Neural cell (in vitro differentiated cells): ENCODE results near the gene RAB1A. TPM values are rescaled to one million over a fixed set of nuclear protein-coding genes. Genes with fewer than 3 reads are reported as not detected.

Source experiments
- H2AFZ ChIP-seq: fragments of 200-600, 300-800 bp; sonication (generic), shearing (Covaris generic); 2 replicates; pipeline ENCODE4 v1.6.0; 2014; ENCODE audit warnings: low read depth, mild to moderate bottlenecking, antibody characterized with exemption, low read length, moderate library complexity
- H3F3A ChIP-seq: fragments of 200-600 bp; shearing (Covaris generic); 2 replicates; pipeline ENCODE4 v1.6.1; 2016; ENCODE audit warnings: mild to moderate bottlenecking, moderate library complexity, mixed read lengths, antibody characterized with exemption, low read length; ENCODE audit not compliant: insufficient read depth, poor library complexity, severe bottlenecking
- H3K27ac ChIP-seq: fragments of 200-600, 300-800 bp; sonication (generic), shearing (Covaris generic); 2 replicates; pipeline ENCODE4 v1.5.1; 2014; ENCODE audit warnings: mild to moderate bottlenecking, low read length, moderate library complexity
- H3K27me3 ChIP-seq: fragments of 300-800, 200-600 bp; sonication (generic), shearing (Covaris generic); 2 replicates; pipeline ENCODE4 v1.6.0; 2014; ENCODE audit warnings: mild to moderate bottlenecking, low read depth, low read length, moderate library complexity; ENCODE audit not compliant: insufficient read depth
- H3K36me3 ChIP-seq: fragments of 300-800, 200-600 bp; sonication (generic), shearing (Covaris generic); 2 replicates; pipeline ENCODE4 v1.5.1; 2014; ENCODE audit warnings: mild to moderate bottlenecking, antibody characterized with exemption, low read length, moderate library complexity; ENCODE audit not compliant: insufficient read depth
- H3K4me2 ChIP-seq: fragments of 300-800, 200-600 bp; sonication (generic), shearing (Covaris generic); 2 replicates; pipeline ENCODE4 v1.6.0; 2014; ENCODE audit warnings: mild to moderate bottlenecking, low read length
- H3K4me3 ChIP-seq: fragments of 300-800, 200-600 bp; sonication (generic), shearing (Covaris generic); 2 replicates; pipeline ENCODE4 v1.5.1; 2014; ENCODE audit warnings: mild to moderate bottlenecking, low read length, moderate library complexity
- H3K79me2 ChIP-seq: fragments of 200-600 bp; shearing (Covaris generic); replicated peaks from 2 replicates; pipeline ENCODE4 v1.6.0; 2014; ENCODE audit warnings: mild to moderate bottlenecking, low read length, moderate library complexity; ENCODE audit not compliant: insufficient read depth
- H3K9ac ChIP-seq: fragments of 300-800, 200-600 bp; sonication (generic), shearing (Covaris generic); 2 replicates; pipeline ENCODE4 v1.6.1; 2016; ENCODE audit warnings: mild to moderate bottlenecking, low read length, mixed read lengths
- H3K9me2 ChIP-seq: fragments of 200-600 bp; shearing (Covaris generic); 2 replicates; pipeline ENCODE4 v1.6.1; 2016; ENCODE audit warnings: mild to moderate bottlenecking, low read length, mixed read lengths; ENCODE audit not compliant: insufficient read depth
- H3K9me3 ChIP-seq: fragments of 200-600, 300-800 bp; sonication (generic), shearing (Covaris generic); 2 replicates; pipeline ENCODE4 v1.6.1; 2016; ENCODE audit warnings: mild to moderate bottlenecking, mixed run types, low read length, moderate library complexity, mixed read lengths
- H4K20me1 ChIP-seq: fragments of 200-600 bp; shearing (Covaris generic); 2 replicates; pipeline ENCODE4 v1.6.1; 2016; ENCODE audit warnings: mild to moderate bottlenecking, mixed run types; ENCODE audit not compliant: insufficient read depth
- EP300 ChIP-seq: fragments of 450-650 bp; conservative IDR thresholded peaks from 2 replicates; pipeline ENCODE4 v1.6.1; 2014; ENCODE audit warnings: antibody characterized with exemption, mild to moderate bottlenecking, moderate library complexity; ENCODE audit not compliant: poor library complexity, severe bottlenecking
- EZH2 ChIP-seq: fragments of 200-600, 300-800 bp; shearing (Covaris generic), sonication (generic); IDR thresholded peaks from 2 replicates; pipeline ENCODE4 v1.6.1; 2014; ENCODE audit warnings: antibody characterized with exemption, low read length, borderline replicate concordance, mild to moderate bottlenecking; ENCODE audit not compliant: insufficient read depth, poor library complexity, severe bottlenecking
- MXI1 ChIP-seq: fragments of 450-650 bp; conservative IDR thresholded peaks from 2 replicates; pipeline ENCODE4 v1.6.1; 2014; ENCODE audit warnings: antibody characterized with exemption, mild to moderate bottlenecking; ENCODE audit not compliant: poor library complexity, severe bottlenecking
- POLR2AphosphoS5 ChIP-seq: IDR thresholded peaks from 2 replicates; pipeline ENCODE4 v1.6.1; 2012
- RAD21 ChIP-seq: fragments of 450-650 bp; conservative IDR thresholded peaks from 2 replicates; pipeline ENCODE4 v1.6.1; 2014; ENCODE audit warnings: antibody characterized with exemption, mild to moderate bottlenecking, moderate library complexity
- REST ChIP-seq: IDR thresholded peaks from 2 replicates; pipeline ENCODE4 v1.6.1; 2012; ENCODE audit warnings: borderline replicate concordance
- SMC3 ChIP-seq: fragments of 450-650 bp; conservative IDR thresholded peaks from 2 replicates; pipeline ENCODE4 v1.6.1; 2014; ENCODE audit warnings: antibody characterized with exemption, mild to moderate bottlenecking, moderate library complexity; ENCODE audit not compliant: poor library complexity
- TAF1 ChIP-seq: IDR thresholded peaks from 2 replicates; pipeline ENCODE4 v1.6.1; 2012; ENCODE audit warnings: low read depth
- polyA plus RNA-seq: library from polyadenylated mRNA; depleted of rRNA; stranded (reverse); fragments of >200 nt; gene quantifications from 2 replicates; pipeline ENCODE4 v1.2.3, GENCODE V29; 2014
- TF ChIP-seq, protein P1 (sequence below): fragments of 450-650 bp; IDR thresholded peaks from 2 replicates; pipeline ENCODE4 v1.5.1; 2014; ENCODE audit warnings: antibody characterized with exemption, mild to moderate bottlenecking, moderate library complexity; ENCODE audit not compliant: poor library complexity, severe bottlenecking

RAB1A gene
- polyA plus RNA-seq, 1 donor from 2014 or later, result 240 TPM

DNA sequence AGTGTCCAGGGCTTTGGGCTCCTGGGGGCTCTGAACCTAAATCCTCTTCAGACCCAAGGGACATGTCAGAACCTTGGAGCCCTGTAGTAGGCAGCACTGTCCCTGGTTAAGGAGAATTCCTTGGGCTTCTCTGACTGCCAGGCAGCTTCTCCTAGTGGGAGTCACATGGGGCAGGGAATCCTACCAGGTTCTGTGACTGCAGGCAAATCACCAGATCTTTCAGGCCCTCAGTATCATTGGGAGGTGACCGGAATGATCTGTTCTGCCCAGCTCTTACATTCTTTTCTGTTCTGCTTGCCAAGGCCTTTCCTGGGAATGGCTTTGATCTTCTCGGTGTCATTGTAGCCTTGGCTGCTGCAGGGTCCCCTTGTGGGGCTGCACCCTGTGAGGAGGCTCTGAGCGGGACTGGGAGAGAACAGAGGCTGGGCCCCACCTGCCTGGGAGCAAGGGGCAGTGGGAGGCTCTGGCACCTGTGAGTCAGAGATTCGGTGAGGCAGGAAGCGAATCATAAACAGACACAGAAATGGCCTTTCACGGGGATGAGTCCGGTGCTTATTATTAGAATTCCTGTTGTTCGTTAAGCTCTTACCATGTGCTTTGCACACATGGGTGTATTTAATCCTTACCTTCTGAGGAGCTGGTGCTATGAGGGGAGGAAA, 59.6 kb downstream of the RAB1A start:
- H3K79me2 ChIP-seq, result peaks cover 11% of the 10 kb centered on the region
- H3K27me3 ChIP-seq, result no peaks in the 10 kb centered on the region
- no peak overlapping the region for H3K4me3 ChIP-seq
- H2AFZ ChIP-seq, result no peak overlapping the region
- H3F3A ChIP-seq, result no peaks in the 10 kb centered on the region
- no peaks in the 10 kb centered on the region for H3K9me2 ChIP-seq
- peaks cover 3% of the 10 kb centered on the region for H4K20me1 ChIP-seq
- no peak overlapping the region for H3K4me2 ChIP-seq
- H3K9ac ChIP-seq, result no peak overlapping the region
- no peaks in the 10 kb centered on the region for H3K9me3 ChIP-seq
- peaks cover 9% of the 10 kb centered on the region for H3K36me3 ChIP-seq
- TF ChIP-seq, protein P1, sequence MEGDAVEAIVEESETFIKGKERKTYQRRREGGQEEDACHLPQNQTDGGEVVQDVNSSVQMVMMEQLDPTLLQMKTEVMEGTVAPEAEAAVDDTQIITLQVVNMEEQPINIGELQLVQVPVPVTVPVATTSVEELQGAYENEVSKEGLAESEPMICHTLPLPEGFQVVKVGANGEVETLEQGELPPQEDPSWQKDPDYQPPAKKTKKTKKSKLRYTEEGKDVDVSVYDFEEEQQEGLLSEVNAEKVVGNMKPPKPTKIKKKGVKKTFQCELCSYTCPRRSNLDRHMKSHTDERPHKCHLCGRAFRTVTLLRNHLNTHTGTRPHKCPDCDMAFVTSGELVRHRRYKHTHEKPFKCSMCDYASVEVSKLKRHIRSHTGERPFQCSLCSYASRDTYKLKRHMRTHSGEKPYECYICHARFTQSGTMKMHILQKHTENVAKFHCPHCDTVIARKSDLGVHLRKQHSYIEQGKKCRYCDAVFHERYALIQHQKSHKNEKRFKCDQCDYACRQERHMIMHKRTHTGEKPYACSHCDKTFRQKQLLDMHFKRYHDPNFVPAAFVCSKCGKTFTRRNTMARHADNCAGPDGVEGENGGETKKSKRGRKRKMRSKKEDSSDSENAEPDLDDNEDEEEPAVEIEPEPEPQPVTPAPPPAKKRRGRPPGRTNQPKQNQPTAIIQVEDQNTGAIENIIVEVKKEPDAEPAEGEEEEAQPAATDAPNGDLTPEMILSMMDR, result no peak
- TF ChIP-seq TAF1, result no peak
- no peak for TF ChIP-seq REST
- no peak for TF ChIP-seq RAD21
- no peak for TF ChIP-seq SMC3
- no peak for TF ChIP-seq MXI1
- TF ChIP-seq POLR2AphosphoS5, result no peak
- no peak for TF ChIP-seq EP300
- TF ChIP-seq EZH2, result no peak
- no peak overlapping the region for H3K27ac ChIP-seq

DNA sequence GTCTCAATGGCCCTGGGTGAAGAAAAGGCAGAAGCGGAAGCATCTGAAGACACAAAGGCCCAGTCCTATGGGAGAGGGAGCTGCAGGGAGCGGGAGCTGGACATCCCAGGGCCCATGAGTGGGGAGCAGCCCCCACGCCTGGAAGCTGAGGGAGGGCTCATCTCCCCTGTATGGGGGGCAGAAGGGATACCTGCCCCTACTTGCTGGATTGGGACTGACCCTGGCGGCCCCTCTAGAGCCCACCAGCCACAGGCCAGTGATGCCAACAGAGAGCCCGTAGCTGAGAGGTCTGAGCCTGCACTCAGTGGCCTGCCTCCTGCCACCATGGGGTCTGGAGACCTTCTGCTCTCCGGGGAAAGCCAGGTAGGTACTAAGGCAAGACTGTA, 60.5 kb downstream of the RAB1A start:
- H4K20me1 ChIP-seq, result peaks cover 3% of the 10 kb centered on the region
- H3K9me2 ChIP-seq, result no peaks in the 10 kb centered on the region
- H3K27me3 ChIP-seq, result no peaks in the 10 kb centered on the region
- H3K9ac ChIP-seq, result no peak overlapping the region
- no peak overlapping the region for H3K27ac ChIP-seq
- no peak overlapping the region for H3K4me3 ChIP-seq
- H3K9me3 ChIP-seq, result no peaks in the 10 kb centered on the region
- no peak for TF ChIP-seq EZH2
- no peak for TF ChIP-seq EP300
- TF ChIP-seq REST, result no peak
- TF ChIP-seq, protein P1, result no peak
- TF ChIP-seq MXI1, result no peak
- no peak for TF ChIP-seq SMC3
- no peak for TF ChIP-seq POLR2AphosphoS5
- no peak for TF ChIP-seq TAF1
- peaks cover 9% of the 10 kb centered on the region for H3K36me3 ChIP-seq
- H3K79me2 ChIP-seq, result peaks cover 16% of the 10 kb centered on the region
- H3F3A ChIP-seq, result no peaks in the 10 kb centered on the region
- no peak overlapping the region for H2AFZ ChIP-seq
- no peak overlapping the region for H3K4me2 ChIP-seq
